GM10248 (cell line): ENCODE measurements around the gene MUC20.
"Not testable (repeated sequence)": the region's sequence is repeated elsewhere in the genome, so short reads cannot be mapped to it uniquely, and the experiment has no call there.

Source experiments
- CTCF ChIA-PET: fragments of 300-600 bp; sonication (Branson Sonifier 250); formaldehyde crosslinking; extraction: SDS; loops from one replicate; lab custom pipeline; 2021; ENCODE audit warnings: antibody characterized with exemption; lab: Yijun Ruan, JAX
- POLR2A ChIA-PET: fragments of 350-650 bp; sonication (Branson Sonifier 250); formaldehyde crosslinking; extraction: SDS; loops from one replicate; lab custom pipeline; 2020; ENCODE audit warnings: antibody characterized with exemption; lab: Yijun Ruan, JAX
- DNase-seq: peaks from one replicate; pipeline ENCODE4 v3.0.0; 2012; ENCODE audit errors: extremely low spot score
- CTCF ChIP-seq: IDR thresholded peaks from 2 replicates; pipeline ENCODE4 v1.5.1; 2012; ENCODE audit warnings: mild to moderate bottlenecking, low read depth; ENCODE audit errors: extremely low read depth, missing control alignments, control extremely low read depth

Gene MUC20

GRCh38 chr3:195748661-195749060 lies 27.9 kb downstream of the MUC20 start:
- no peak for DNase-seq
- TF ChIP-seq CTCF: no peak
- ChIA-PET POLR2A (no interaction called here), CTCF (interaction anchor here (1.1 to 2.2 kb wide), 5 partner anchors 10 to 145 kb away, joined by 4 to 8 read pairs (median 5); no protein-coding TSS in a partner anchor)

DNA sequence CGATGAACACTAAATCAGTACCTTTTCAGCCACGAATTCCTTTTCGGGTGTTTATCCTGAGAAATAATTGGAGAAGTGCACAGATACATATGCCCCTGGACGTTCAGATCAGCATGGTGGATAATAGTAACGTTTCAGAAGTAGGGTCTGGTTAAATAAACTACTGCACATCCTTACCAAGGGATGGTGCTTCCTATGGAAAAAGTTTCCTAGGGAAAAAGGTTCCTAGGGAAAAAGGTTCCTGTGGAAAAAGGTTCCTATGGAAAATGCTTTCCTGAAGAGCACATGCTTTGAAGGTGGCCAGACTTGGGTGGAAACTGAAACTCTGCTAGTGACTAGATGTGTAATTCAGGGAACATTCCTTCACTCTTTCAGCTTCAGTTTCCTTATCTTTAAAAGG lies 28.3 kb downstream of the MUC20 start:
- DNase-seq, POLR2A ChIA-PET: not testable (repeated sequence)
- CTCF ChIA-PET: interaction anchor here (1.1 to 2.2 kb wide), 4 partner anchors 10 to 110 kb away, joined by 4 to 7 read pairs (median 4); no protein-coding TSS in a partner anchor

DNA sequence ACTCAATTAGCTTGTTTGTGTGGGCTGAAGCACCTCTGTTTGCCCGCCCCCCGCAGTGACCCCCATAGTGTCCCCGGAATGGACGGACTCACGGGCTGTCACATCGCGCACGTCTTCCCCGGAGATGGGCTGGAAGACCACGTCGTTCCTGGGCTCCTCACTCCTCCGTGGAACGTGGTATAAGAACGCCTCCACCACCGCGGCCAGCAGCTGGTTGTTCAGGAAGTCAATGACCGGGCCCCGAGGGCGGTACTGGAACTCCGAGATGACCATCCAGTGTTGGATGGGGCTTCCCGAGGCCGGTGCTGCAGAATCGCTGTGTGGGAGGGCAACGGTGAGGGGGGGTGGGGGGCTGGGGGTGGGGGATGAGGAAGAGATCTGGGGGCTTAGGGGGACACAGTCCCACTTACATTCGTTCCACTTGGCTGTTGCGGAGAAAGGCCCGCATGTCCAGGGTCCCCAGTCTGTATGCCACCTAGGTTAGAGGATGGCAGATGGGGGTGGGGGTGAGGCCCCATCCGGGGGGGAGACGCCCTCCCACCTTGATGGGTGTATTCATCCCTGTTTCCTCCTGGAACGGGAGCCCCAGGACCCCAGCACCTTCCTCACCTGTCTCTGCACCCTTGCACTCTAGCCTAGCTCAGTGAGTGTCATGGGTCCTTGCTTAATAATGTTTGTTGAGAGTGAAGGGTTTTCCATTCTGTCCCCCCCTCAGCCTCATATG lies 30.2 kb downstream of the MUC20 start:
- ChIA-PET CTCF (interaction anchor here (1.4 kb wide), 1 partner anchor 109 kb away, joined by 3 read pairs; no protein-coding TSS in a partner anchor), POLR2A (no interaction called here)
- DNase-seq: no peak
- TF ChIP-seq CTCF: no peak

DNA sequence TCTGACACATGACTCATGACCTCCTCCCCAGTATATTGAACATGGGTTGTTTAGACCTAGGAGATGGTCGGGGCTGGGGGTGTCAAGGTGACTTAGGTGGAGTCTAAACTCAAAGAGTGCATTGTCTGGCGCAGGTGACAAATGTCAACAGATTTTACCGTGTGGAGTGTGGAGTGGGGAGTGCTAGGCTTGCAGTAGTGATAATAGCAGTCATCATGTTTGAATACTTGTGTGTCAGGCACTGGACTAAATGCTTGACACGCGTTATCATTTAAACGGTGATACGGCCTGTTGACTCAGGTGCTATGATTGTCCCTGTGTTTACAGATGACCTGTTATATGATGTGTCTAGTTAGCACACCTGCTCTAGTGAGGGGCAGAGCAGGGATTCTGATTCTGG lies 30.8 kb downstream of the MUC20 start:
- DNase-seq: no peak
- TF ChIP-seq CTCF: no peak
- CTCF ChIA-PET: interaction anchor here (1.4 kb wide), 1 partner anchor 108 kb away, joined by 3 read pairs; no protein-coding TSS in a partner anchor
- POLR2A ChIA-PET: no interaction called here

- ChIA-PET POLR2A (no interaction called here), CTCF (no interaction called here)
- TF ChIP-seq CTCF: no peak
- DNase-seq: no peak
Measured at GRCh38 chr3:195752066-195752465, 31.3 kb downstream of the MUC20 start.

DNA sequence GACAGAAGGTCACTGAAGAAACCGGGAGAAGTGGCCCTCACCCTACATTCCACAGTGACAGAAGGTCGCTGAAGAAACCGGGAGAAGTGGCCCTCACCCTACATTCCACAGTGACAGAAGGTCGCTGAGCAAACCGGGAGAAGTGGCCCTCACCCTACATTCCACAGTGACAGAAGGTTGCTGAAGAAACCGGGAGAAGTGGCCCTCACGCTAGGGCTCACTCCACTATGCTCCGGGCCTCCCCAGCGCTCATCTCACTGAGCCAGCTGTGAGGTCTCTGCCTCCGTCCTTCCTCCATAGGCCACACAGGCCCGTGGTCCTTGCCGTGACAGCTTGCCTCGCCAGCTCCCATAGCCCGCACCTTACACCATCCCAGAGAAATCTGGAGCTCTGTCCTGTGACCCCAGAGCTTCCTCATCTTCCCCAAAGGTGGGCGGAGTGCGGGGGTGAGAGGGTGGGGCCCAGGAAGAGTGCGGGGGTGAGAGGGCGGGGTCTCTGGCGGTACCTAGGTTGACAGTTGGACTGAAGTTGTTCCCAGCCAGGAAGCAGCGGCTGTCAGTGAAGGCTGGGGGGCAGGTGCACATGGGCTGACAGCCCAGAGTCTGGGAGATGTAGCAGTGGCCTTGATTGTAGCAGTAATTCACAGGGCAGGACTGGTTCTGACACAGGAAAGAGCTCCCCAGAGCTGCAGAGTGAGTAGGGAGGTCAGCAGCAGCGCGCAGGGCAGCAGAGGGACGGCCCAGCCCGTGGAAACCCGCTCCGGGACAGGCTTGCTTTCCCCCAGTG lies 32.0 kb downstream of the MUC20 start:
- DNase-seq: no peak
- CTCF ChIA-PET: no interaction called here
- no peak for TF ChIP-seq CTCF
- POLR2A ChIA-PET: no interaction called here
